Activated T-helper 1 cell treated with anti-CD3 and anti-CD28 coated beads, Interleukin-12 subunit alpha, Interleukin-12 subunit beta, Interleukin-2, Interleukin-4 antibody, amounts not matched to agents 30 ng/mL and 10 ng/mL and 1 ng/mL, durations not matched to agents 14 hours and 24 hours and 36 hours (primary cell): ENCODE results near the gene GFPT2. TPM values are rescaled to one million over a fixed set of nuclear protein-coding genes. Genes with fewer than 3 reads are reported as not detected.

ENCODE experiments used
- DNase-seq: peaks from one replicate; pipeline ENCODE4 v3.0.0; 2021; ENCODE audit warnings: low spot score
- H3K27ac Mint-ChIP-seq: one replicate; pipeline ENCODE4 v1.8.0; 2021; ENCODE audit warnings: mild to moderate bottlenecking, mixed read lengths
- H3K27me3 Mint-ChIP-seq: one replicate; pipeline ENCODE4 v1.8.0; 2022; ENCODE audit warnings: mild to moderate bottlenecking, moderate library complexity, mixed read lengths; ENCODE audit not compliant: insufficient read depth
- H3K36me3 Mint-ChIP-seq: one replicate; pipeline ENCODE4 v1.8.0; 2021; ENCODE audit warnings: low read depth, mixed read lengths
- H3K4me1 Mint-ChIP-seq: one replicate; pipeline ENCODE4 v1.8.0; 2021; ENCODE audit warnings: low read depth, mixed read lengths
- H3K4me3 Mint-ChIP-seq: one replicate; pipeline ENCODE4 v1.8.0; 2021; ENCODE audit warnings: mild to moderate bottlenecking, moderate library complexity, mixed read lengths
- H3K9me3 Mint-ChIP-seq: one replicate; pipeline ENCODE4 v1.8.0; 2021; ENCODE audit warnings: mixed read lengths
- intact Hi-C: fragments of 100-400 bp; cut with micrococcal nuclease; formaldehyde crosslinking; loops from one replicate; pipeline ENCODE4 v1.15.1; 2024
- total RNA-seq: library from RNA; stranded (reverse); gene quantifications from 2 replicates; pipeline ENCODE4 v1.2.3, GENCODE V29; 2022

GFPT2 gene
- total RNA-seq, 1 donor from 2014 or later = 1.1 TPM

DNA sequence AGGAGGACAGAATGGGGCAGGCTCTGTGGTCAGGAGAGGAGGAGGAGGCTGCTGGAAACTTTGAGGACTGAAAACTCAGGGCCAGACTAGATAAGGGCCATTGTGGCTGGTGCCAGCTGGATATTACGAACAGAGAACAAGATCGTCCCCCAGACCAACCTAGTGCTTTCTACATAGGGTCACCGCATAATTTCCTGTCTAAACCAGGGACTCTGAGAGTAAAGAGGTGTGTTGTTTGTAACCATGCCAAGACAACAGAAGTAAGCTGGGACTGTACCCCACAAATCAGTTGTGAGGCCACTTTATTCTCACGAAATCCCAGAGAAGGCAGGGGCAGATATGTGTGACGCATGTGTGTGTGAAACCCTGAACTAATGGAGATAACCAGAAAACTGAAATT is 20.3 kb upstream of the GFPT2 start:
- Mint-ChIP-seq H3K9me3 (no peaks in the 10 kb centered on the region), H3K36me3 (no peaks in the 10 kb centered on the region), H3K27me3 (peaks cover 2% of the 10 kb centered on the region), H3K4me1 (no peaks in the 10 kb centered on the region), H3K27ac (no peak overlapping the region), H3K4me3 (no peak overlapping the region)
- no peak for DNase-seq
- intact Hi-C loops = no loop called here

DNA sequence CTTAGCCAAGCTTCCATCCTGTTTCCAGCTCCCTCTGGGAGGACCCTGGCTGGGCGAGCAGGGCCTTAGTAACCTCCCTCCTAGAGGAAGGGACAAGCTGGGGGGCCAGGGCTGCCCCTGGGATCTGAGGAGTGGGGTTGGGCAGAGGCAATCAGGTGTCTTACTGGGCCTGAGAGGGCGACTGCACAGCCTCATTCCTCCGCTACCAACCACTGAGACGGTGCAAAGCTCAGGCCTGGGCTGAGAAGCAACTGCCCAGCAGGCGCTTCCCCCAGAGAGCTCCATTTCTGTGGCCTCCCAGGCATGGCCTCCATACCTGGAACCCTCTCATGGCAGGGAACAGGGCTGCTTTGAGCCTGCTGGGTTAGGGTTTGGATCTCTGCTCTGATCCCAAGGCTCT is 18.8 kb upstream of the GFPT2 start:
- Mint-ChIP-seq H3K9me3 (no peaks in the 10 kb centered on the region), H3K4me3 (no peak overlapping the region), H3K36me3 (no peaks in the 10 kb centered on the region), H3K4me1 (no peaks in the 10 kb centered on the region), H3K27me3 (no peaks in the 10 kb centered on the region), H3K27ac (no peak overlapping the region)
- intact Hi-C loops = no loop called here
- no peak for DNase-seq

DNA sequence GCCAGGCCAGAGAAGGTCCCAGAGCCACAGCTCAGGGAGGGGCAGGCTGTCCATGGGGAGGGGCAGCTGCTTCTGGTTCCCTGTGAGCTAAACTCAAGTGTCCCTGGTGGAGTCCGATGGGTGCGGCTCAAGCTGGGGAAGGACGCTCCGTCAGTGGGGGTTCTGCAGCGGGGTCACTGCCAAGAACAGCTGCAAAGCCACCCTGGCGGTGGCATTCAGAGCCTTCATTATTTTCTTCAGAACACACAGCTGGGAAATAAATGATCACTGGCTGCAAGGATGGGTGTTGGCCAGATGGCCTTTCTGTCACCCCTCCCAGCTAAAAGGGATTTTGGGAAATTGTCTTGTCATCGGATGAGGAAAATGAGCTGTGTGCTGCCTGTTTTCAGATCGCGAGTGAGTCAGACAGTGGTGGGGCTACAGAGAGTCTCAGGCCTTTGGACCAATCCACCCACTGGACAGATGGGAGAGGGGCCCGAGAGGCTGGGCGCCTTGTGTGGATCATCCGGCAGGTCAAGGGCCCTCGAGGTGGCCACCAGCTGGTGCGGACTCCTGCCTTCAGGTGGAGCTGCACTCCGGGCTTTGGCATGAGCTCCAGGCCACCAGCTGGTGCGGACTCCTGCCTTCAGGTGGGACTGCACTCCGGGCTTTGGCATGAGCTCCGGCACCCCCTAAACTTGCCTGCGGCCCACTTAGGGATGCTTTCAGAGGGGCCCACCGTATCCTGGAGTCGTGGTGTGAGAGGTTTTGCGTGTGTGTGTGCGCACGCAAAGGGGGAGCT is 17.9 kb upstream of the GFPT2 start:
- Mint-ChIP-seq H3K9me3 (no peaks in the 10 kb centered on the region), H3K36me3 (no peaks in the 10 kb centered on the region), H3K4me1 (no peaks in the 10 kb centered on the region), H3K27ac (no peak overlapping the region), H3K27me3 (no peaks in the 10 kb centered on the region), H3K4me3 (no peak overlapping the region)
- DNase-seq = no peak
- intact Hi-C loops = no loop called here

DNA sequence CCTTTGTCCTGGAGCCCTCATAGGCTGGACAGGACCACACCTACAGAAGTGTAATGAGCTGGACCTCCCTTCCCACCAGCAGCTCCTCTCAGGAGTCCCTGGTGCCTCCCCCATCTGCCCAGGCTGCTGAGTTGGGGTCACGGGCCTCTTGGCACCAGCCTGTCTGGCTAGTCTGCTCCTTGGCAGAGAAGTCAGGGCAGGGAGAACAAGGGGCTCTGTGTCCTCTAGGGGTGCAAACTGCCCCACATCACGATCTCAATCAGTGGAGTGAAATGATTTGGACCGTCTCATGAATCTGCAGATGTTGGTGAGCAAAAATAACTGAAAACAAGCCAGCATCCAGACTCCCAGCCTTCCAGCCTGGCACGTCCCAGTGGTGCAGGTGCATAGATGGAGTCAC is 14.9 kb upstream of the GFPT2 start:
- Mint-ChIP-seq H3K9me3 (no peaks in the 10 kb centered on the region), H3K27ac (no peak overlapping the region), H3K4me3 (no peak overlapping the region), H3K4me1 (no peaks in the 10 kb centered on the region), H3K36me3 (no peaks in the 10 kb centered on the region), H3K27me3 (no peaks in the 10 kb centered on the region)
- intact Hi-C loops = no loop called here
- no peak for DNase-seq

DNA sequence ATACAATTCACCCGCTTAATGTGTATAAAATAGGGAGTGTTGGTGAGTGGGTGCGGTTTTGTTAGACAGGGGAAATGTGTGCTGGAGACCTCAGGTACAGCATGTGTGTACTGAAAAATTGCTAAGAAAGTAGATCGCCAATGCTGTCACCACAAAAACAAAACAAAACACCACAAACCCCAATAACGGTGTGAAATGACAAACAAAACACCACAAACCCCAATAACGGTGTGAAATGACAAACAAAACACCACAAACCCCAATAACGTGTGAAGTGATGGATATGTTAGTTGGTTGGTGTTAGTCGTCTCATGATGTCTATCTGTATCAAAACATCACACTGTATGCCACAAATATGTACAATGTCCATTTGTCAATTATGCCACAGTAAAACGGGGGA is 14.2 kb upstream of the GFPT2 start:
- no peak for DNase-seq
- H3K27me3 Mint-ChIP-seq = no peaks in the 10 kb centered on the region
- H3K4me1 Mint-ChIP-seq = no peaks in the 10 kb centered on the region
- no peaks in the 10 kb centered on the region for H3K36me3 Mint-ChIP-seq
- intact Hi-C loops = no loop called here
- H3K4me3 Mint-ChIP-seq = no peak overlapping the region
- H3K9me3 Mint-ChIP-seq = no peaks in the 10 kb centered on the region
- H3K27ac Mint-ChIP-seq = peak overlapping the region; percentile 52

DNA sequence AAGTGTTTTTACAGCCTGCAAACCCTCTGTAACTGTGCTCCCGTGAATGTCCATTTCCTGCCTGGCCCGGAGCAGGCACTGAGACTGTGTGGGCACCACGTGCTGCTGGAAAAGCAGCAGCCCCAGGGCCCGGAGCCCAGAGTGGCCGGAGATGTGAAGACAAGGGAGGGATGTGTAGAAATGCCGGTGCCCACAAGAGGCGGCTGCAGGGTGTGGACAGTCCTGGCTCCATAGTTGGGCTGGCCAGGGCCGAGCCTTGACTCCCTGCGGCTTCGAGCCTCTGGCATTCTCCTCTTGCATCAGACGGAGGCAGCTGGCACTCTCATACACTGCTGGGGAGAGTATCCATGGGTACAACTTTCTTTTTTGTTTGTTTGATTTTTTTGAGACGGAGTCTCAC is 13.2 kb upstream of the GFPT2 start:
- H3K9me3 Mint-ChIP-seq = no peaks in the 10 kb centered on the region
- no peaks in the 10 kb centered on the region for H3K36me3 Mint-ChIP-seq
- H3K4me1 Mint-ChIP-seq = no peaks in the 10 kb centered on the region
- no peak overlapping the region for H3K4me3 Mint-ChIP-seq
- DNase-seq = no peak
- no peaks in the 10 kb centered on the region for H3K27me3 Mint-ChIP-seq
- intact Hi-C loops = no loop called here
- H3K27ac Mint-ChIP-seq = no peak overlapping the region

DNA sequence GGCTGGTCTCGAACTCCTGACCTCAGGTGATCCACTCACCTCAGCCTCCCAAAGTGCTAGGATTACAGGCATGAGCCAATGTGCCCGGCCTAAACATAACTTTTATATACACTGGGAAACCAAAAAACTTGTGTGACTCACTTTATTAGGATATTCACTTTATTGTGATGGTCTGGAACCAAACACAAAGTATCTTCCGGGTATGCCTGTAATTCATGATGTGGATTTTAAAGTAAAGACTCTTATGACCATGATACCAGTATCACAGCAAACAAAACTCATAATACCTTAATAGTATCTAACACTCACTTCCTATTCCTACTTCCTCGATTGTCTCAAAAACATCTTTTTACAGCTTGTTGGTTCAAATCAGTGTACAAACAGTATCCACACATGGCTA is 12.7 kb upstream of the GFPT2 start:
- Mint-ChIP-seq H3K27me3 (no peaks in the 10 kb centered on the region), H3K9me3 (no peaks in the 10 kb centered on the region)

DNA sequence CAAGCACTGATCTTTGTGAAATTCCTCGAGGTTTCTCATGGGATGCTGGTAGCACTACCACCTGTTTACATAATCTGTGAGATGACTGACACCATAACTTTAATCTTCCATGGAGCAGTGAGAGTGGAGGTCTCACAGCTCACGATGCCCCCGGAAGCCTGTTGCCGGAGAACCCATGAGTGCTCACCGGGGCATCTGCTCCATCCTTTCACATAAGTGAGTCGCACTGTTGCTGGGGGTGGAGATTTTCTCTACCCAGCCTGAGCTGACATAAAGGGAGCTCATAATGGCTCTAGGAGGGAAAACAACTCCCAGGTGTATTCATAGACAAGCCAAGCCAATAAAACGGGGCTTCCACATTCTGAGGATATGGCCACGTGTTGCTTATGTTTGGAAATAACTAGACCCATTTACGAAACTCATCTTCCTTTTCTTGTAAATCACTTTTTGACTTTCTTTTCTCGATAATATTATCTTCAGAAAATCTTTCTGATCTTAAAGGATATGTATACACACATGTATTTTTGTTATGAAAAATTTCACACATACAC is 11.2 kb upstream of the GFPT2 start:
- H3K4me1 Mint-ChIP-seq = no peaks in the 10 kb centered on the region
- H3K27me3 Mint-ChIP-seq = no peaks in the 10 kb centered on the region
- H3K4me3 Mint-ChIP-seq = no peak overlapping the region
- H3K9me3 Mint-ChIP-seq = no peaks in the 10 kb centered on the region
- no peak overlapping the region for H3K27ac Mint-ChIP-seq
- no peak for DNase-seq
- H3K36me3 Mint-ChIP-seq = no peaks in the 10 kb centered on the region
- intact Hi-C loops = no loop called here

More for the DNA sequence above, 12.7 kb upstream of the GFPT2 start:
- H3K36me3 Mint-ChIP-seq = no peaks in the 10 kb centered on the region
- no peak for DNase-seq
- no peaks in the 10 kb centered on the region for H3K4me1 Mint-ChIP-seq
- intact Hi-C loops = no loop called here
- no peak overlapping the region for H3K4me3 Mint-ChIP-seq
- H3K27ac Mint-ChIP-seq = no peak overlapping the region

DNA sequence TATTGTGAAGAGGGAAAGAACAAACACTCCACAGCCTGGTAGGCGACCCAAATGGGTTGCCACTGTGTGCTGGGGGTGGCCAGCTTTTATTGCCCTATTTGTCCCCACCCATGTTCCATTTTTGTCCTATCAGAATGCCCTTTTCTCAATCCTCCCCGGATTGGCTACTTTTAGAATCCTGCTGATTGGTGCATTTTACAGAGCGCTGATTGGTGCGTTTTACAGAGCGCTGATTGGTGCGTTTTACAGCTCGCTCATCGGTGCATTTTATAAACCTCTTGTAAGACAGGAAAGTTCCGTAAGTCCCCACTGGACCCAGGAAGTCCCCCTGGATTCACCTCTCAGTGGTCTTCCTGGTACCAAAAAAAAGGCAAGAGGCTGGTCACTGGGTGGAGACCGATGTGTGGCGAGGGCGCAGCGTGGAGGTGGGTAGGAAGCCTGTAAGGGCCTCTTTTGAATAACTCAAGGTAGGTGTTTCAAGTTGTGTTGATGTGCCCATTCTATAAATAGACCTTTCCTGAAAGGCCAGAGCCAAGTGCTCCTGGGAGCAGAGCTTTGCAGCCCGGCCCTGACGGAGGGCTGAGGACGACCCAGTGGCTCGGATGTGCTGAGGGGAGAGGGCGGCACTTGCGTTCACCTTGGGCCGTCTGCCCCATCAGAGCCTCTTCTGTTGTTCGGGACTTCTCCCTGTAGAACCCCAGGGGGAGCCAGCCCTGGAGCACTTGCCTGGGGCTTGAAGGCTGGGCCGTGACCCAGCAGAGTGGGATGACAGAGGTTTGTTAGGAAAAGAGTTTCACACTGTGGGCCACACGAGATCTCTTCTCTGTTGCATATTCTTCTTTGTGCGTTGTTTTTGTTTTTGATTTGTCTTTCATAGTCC is 7.2 kb upstream of the GFPT2 start:
- Mint-ChIP-seq H3K27ac (no peak overlapping the region), H3K9me3 (no peaks in the 10 kb centered on the region), H3K36me3 (no peaks in the 10 kb centered on the region), H3K27me3 (peaks cover 8% of the 10 kb centered on the region), H3K4me3 (no peak overlapping the region), H3K4me1 (no peaks in the 10 kb centered on the region)
- DNase-seq = no peak
- intact Hi-C loops = no loop called here

DNA sequence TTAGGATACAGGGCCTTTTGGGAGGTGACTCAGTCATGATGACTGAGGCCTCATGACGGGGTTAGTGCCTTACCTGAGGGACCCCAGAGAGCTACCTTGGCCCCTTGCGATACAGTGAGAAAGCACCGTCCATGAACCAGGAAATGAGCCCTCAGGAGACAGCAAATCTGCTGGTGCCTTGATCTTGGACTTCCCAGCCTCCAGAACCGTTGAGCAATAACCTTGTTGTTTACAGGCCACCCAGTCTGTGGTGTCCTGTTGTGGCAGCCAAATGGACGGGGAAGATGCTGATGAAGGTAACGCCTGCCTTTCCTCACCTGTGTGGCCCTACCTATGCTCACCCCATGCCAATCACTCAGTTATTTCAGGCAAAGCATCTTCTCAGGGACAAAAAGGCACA is 5.6 kb upstream of the GFPT2 start:
- intact Hi-C loops = loop anchor here (10.0 kb wide), 1 partner anchor 136 kb away; the partner anchor contains the start of gene CNOT6
- no peaks in the 10 kb centered on the region for H3K9me3 Mint-ChIP-seq
- peaks cover 21% of the 10 kb centered on the region for H3K27me3 Mint-ChIP-seq
- peaks cover 2% of the 10 kb centered on the region for H3K36me3 Mint-ChIP-seq
- no peaks in the 10 kb centered on the region for H3K4me1 Mint-ChIP-seq
- no peak overlapping the region for H3K4me3 Mint-ChIP-seq
- DNase-seq = no peak
- H3K27ac Mint-ChIP-seq = no peak overlapping the region

DNA sequence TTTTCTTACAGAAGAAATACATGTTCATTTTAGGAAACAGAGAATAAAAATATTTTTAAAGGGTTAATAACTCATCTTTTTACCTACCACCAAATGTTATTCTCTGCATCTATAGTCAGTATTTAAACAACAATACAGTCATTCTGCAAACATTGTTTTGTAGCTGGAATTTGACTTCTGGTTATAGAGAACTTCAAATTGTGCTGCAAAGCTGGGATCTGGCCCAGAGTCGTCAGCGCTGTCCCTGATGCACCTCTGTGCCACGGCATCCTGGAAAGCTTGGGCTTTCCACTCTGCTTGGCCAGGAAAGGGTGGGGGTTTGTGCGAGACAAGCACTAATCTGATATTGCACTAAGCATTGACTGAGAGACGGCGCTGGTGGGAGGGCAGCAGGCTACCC is 5.0 kb upstream of the GFPT2 start:
- Mint-ChIP-seq H3K9me3 (no peaks in the 10 kb centered on the region), H3K27me3 (peaks cover 23% of the 10 kb centered on the region), H3K36me3 (peaks cover 2% of the 10 kb centered on the region), H3K27ac (no peak overlapping the region), H3K4me1 (no peaks in the 10 kb centered on the region), H3K4me3 (no peak overlapping the region)
- intact Hi-C loops = loop anchor here (10.0 kb wide), 1 partner anchor 137 kb away; the partner anchor contains the start of gene CNOT6
- no peak for DNase-seq

DNA sequence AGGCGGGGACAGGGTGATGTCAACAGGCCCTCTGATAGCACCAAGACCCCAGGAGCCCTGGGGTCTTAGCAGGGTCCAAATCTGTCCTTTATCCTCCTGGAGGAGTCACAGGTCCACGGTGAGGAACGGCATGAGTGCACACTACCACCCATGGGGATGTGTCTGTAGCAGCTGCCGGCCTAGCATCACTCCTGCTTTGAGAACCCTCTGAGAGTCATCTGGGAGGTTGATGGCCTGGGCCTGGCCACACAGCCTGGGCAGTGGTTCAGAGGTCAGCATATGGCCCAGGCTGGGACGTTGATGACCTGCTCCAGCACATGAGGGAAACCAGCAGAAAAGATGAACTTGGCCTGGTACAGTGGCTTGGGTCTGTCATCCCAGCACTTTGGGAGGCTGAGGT is 1.8 kb upstream of the GFPT2 start:
- no peaks in the 10 kb centered on the region for H3K4me1 Mint-ChIP-seq
- H3K27me3 Mint-ChIP-seq = peaks cover 45% of the 10 kb centered on the region
- no peaks in the 10 kb centered on the region for H3K9me3 Mint-ChIP-seq
- peaks cover 2% of the 10 kb centered on the region for H3K36me3 Mint-ChIP-seq
- no peak for DNase-seq
- intact Hi-C loops = loop anchor here (5.0 to 10.0 kb wide), 2 partner anchors 140 to 533 kb away; partner anchors contain the start of genes CNOT6 and SQSTM1
- no peak overlapping the region for H3K4me3 Mint-ChIP-seq
- no peak overlapping the region for H3K27ac Mint-ChIP-seq

DNA sequence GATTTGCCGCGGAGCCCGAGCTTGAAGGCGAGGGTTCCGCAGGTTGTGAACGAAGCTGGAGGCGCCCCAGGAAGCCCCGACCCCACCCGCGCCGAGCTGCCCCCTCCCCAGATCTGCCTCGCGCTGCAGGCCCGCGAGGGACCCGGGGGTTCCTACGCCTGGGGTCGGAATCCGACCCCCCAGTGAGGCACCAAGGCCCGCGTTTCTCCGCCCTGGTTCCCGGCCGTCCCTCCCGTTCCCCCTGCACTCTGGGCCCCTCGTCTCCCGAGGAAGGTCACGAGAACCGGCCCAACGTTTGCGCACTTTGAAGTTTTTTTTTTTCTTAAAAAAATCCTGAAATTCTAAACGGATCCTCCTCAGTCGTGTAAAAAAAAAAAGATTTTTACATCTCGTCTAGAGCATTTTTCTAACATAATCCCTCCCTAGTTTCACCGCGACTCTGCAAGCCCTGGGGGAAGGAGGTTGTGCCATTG is 880 bp upstream of the GFPT2 start:
- intact Hi-C loops = loop anchor here (1.0 to 10.0 kb wide), 3 partner anchors 61 to 532 kb away; partner anchors contain the start of genes CNOT6 and SQSTM1
- DNase-seq = no peak
- Mint-ChIP-seq H3K27ac (no peak overlapping the region), H3K4me1 (no peaks in the 10 kb centered on the region), H3K9me3 (no peaks in the 10 kb centered on the region), H3K27me3 (peaks cover 50% of the 10 kb centered on the region), H3K4me3 (peak overlapping the region; percentile 66), H3K36me3 (peaks cover 2% of the 10 kb centered on the region)
